Body of pancreas (tissue), 4 donors: Measurements from ENCODE around the gene CABP7. TPM values are rescaled to one million over a fixed set of nuclear protein-coding genes. Genes with fewer than 3 reads are reported as not detected.

Experiments used
- ATAC-seq: fragments of 150-250 bp; one replicate; pipeline ENCODE4 v1.9.1; 2016
- DNase-seq, 4 donors: peaks; one replicate each; pipeline ENCODE4 v3.0.0-alpha.2; 2019
- H3K27ac ChIP-seq, 4 donors: fragments of 200-600 bp; sonication (generic); 1 replicate in 3 of 4; 2 replicates in 1 of 4; pipeline versions ENCODE4 v1.5.1 to v1.6.1; 2016 to 2019; ENCODE audit warnings: mild to moderate bottlenecking in 1 of 4, mixed read lengths in 1 of 4, moderate library complexity in 1 of 4
- H3K27me3 ChIP-seq, 2 donors: fragments of 200-600 bp; sonication (generic); one replicate each; pipeline ENCODE4 v1.6.0; 2016; ENCODE audit warnings: mild to moderate bottlenecking in 1 of 2
- H3K36me3 ChIP-seq, 2 donors: fragments of 200-600 bp; sonication (generic); replicated peaks in 1 of 2; 2 replicates each; pipeline ENCODE4 v1.5.1; 2016; ENCODE audit warnings: low read depth in 2 of 2; ENCODE audit not compliant: insufficient read depth in 1 of 2
- H3K4me1 ChIP-seq: fragments of 200-600 bp; sonication (generic); one replicate; pipeline ENCODE4 v1.6.0; 2016
- H3K4me3 ChIP-seq, 2 donors: fragments of 200-600 bp; sonication (generic); 1 replicate in 1 of 2; 2 replicates in 1 of 2; pipeline ENCODE4 v1.5.1; 2016 to 2019
- H3K9me3 ChIP-seq, 3 donors: fragments of 200-600 bp; sonication (generic); 1 replicate in 2 of 3; 2 replicates in 1 of 3; pipeline ENCODE4 v1.5.1; 2016
- POLR2A ChIP-seq, 3 donors: fragments of 450-650 bp; IDR thresholded peaks; one replicate each; pipeline ENCODE4 v1.6.1; 2016; ENCODE audit warnings: antibody characterized with exemption in 3 of 3, mild to moderate bottlenecking in 2 of 3
- WGBS, 2 donors: methylation state at CpG; one replicate each; pipeline ENCODE4 v1.1.5; 2017; 5-methylcytosine and 5-hydroxymethylcytosine counted together
- intact Hi-C: fragments of 100-400 bp; cut with DNase I; formaldehyde crosslinking; loops from one replicate; pipeline ENCODE4 v1.15.1; 2023
- total RNA-seq, 2 donors: library from RNA; depleted of rRNA; stranded (reverse); fragments of >200 nt; gene quantifications; one replicate each; pipeline ENCODE4 v1.1.0, GENCODE V29; 2016
- TF ChIP-seq, protein P1 (sequence below), 7 experiments: fragments of 450-650 bp in 4 of 7; fragments of 200-600 bp in 3 of 7; sonication (generic) in 3 of 7; IDR thresholded peaks; one replicate each; pipeline ENCODE4 v1.5.1; 2016 to 2019; ENCODE audit warnings: antibody characterized with exemption in 7 of 7

CABP7 gene
- total RNA-seq, 2 donors from 2014 or later, result 0.78 to 2.6 TPM

DNA sequence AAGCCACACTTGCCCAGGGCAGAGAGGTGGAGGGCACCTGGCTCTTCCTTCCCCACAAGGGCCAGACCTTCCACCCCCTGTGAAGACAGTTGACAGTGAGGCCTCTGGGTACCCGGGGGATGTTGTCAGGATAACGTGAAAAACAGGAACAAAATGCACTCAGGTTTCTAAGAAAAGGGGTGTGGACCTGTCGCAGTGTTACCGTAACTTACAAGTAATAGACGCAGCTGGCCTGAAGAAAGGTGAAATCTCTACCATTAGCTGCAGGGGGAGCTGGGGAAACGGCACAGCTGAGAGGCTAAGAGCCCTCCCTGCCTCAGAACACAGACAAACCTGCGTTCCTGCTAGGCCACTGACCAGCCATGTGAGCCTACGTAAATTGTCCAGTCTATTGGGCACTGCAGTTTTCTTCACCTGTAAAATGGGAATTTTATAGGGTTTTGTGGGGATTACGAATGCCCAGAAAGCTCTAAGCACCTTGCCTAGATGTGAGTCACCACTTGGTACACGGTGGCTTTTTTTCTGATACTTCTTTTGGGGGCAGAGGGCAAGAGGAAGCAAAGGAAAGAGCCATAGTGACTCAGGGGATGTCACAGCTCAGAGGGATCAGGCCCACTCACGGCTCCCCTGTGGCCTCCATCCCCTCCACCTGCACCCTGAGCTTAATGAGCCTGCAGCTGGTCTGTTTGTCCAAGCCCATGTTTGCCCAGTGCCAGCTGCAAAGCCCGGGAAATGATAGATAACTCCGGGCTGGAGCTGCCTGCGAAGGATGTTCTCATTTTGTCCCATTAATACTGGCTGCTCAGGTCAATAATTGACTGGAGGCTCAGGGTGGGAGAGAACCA lies 18.4 kb upstream of the CABP7 start:
- H3K27ac ChIP-seq, result peak overlapping the region in 2 of 4 donors; percentile 2 to 21
- WGBS, 2 donors, result 19 to 26% methylated on average over 14 of the region's 14 CpGs
- no peak overlapping the region for H3K4me3 ChIP-seq
- no peaks in the 10 kb centered on the region for H3K27me3 ChIP-seq
- TF ChIP-seq, protein P1, sequence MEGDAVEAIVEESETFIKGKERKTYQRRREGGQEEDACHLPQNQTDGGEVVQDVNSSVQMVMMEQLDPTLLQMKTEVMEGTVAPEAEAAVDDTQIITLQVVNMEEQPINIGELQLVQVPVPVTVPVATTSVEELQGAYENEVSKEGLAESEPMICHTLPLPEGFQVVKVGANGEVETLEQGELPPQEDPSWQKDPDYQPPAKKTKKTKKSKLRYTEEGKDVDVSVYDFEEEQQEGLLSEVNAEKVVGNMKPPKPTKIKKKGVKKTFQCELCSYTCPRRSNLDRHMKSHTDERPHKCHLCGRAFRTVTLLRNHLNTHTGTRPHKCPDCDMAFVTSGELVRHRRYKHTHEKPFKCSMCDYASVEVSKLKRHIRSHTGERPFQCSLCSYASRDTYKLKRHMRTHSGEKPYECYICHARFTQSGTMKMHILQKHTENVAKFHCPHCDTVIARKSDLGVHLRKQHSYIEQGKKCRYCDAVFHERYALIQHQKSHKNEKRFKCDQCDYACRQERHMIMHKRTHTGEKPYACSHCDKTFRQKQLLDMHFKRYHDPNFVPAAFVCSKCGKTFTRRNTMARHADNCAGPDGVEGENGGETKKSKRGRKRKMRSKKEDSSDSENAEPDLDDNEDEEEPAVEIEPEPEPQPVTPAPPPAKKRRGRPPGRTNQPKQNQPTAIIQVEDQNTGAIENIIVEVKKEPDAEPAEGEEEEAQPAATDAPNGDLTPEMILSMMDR (IDR thresholded peaks at IDR 0.05), result peak in 4 of 7 experiments; percentile 17 to 37 (median 23)
- TF ChIP-seq POLR2A (IDR thresholded peaks at IDR 0.05), result peak in 1 of 3 donors; percentile 22
- H3K9me3 ChIP-seq, result no peaks in the 10 kb centered on the region
- DNase-seq (peak in 3 of 4 donors; percentile 41 to 49 (median 49)), ATAC-seq (peak; percentile 36)
- H3K4me1 ChIP-seq, result peaks cover 26% of the 10 kb centered on the region
- intact Hi-C loops, result no loop called here
- no peaks in the 10 kb centered on the region for H3K36me3 ChIP-seq

DNA sequence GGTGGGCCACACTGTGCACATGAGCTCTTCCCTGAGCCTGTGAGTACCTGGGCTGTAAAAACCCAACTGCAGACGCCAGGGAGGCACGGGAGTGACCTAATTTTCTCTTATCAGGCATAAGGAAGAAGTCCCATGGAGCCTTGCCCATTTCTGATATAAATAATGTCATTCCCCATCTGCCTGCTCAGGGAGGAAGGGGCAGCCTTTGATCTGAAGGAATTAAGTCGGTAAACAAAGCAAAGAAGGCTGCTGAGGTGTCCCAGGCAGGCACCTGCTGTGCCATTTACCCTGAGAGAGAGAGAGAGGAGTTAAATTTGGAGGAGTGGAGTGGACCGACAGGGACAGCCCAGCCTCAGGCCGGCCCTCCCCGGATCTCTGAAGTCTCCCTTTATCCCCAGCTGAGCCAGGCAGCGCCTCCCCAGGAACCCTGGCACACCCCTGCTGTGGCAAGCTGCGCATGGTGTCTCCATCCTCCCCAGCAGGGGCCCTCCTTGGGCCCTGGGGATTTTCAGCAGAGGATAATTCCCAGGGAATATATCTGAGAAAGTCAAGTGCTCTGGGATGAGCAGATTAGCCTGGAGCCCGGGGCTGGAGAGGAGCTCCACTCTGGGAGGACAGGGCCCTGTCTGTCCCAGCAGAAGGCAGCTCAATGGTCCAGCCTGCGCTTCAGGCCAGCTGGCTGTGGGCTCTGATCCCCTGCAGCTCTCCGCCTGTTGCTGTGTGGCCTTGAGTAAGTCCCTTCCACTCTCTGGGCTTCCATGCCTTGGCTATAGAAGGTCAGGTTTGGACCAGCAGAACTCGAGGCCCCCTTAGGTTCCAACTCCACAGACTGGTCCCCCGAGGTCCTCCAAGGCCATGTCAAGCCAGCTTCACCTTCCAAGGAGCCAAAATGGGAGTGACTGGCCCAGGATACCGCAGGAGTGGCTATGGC lies 17.5 kb upstream of the CABP7 start:
- no peak for TF ChIP-seq POLR2A (IDR thresholded peaks at IDR 0.05)
- TF ChIP-seq, protein P1 (IDR thresholded peaks at IDR 0.05), result peak in 1 of 7 experiments; percentile 4

DNA sequence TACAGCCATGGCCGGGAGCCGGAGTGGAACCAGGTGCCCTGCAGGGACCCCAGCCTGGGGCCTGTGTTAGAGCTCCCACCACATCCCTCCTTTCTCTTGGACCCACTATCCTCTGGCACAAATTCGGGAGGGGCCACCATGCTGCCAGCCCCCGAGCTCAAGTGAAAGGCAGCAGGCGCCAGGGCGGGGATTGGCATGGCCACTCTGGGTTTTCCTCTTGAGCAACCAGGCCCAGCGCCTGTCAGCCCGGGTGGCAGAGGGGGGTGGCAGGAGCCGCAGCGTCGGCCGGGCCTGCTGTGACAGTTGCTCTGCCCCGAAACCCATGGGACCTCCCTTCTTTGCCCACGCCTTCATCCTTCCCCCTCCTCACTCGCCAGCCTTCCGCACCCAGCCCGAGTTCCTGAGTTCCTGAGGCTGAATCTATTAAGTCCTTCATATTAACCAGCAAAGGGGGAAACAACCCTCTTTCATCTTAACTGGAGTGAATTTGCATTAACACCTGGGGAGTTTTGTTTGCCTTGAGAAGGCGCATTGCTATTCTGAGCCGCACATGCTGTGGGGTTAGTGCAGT lies 16.8 kb upstream of the CABP7 start:
- Histone ChIP-seq H3K36me3 (no peaks in the 10 kb centered on the region), H3K27ac (peak overlapping the region in 1 of 4 donors; percentile 23), H3K4me1 (peaks cover 26% of the 10 kb centered on the region), H3K4me3 (no peak overlapping the region), H3K27me3 (no peaks in the 10 kb centered on the region), H3K9me3 (no peaks in the 10 kb centered on the region)
- WGBS, 2 donors, result 55 to 84% methylated on average over 12 to 19 of the region's 19 CpGs
- no peak for ATAC-seq
- TF ChIP-seq, protein P1 (IDR thresholded peaks at IDR 0.05), result no peak
- TF ChIP-seq POLR2A (IDR thresholded peaks at IDR 0.05), result no peak
- intact Hi-C loops, result no loop called here
- DNase-seq, result peak in 1 of 4 donors; percentile 28

More for the DNA sequence above, 17.5 kb upstream of the CABP7 start:
- 36 to 39% methylated on average over 14 of the region's 14 CpGs for WGBS, 2 donors
- no peaks in the 10 kb centered on the region for H3K9me3 ChIP-seq
- ATAC-seq (no peak), DNase-seq (no peak)
- no peaks in the 10 kb centered on the region for H3K27me3 ChIP-seq
- H3K4me3 ChIP-seq, result no peak overlapping the region
- no peaks in the 10 kb centered on the region for H3K36me3 ChIP-seq
- peaks cover 26% of the 10 kb centered on the region for H3K4me1 ChIP-seq
- peak overlapping the region in 2 of 4 donors; percentile 21 to 23 for H3K27ac ChIP-seq
- intact Hi-C loops, result no loop called here

DNA sequence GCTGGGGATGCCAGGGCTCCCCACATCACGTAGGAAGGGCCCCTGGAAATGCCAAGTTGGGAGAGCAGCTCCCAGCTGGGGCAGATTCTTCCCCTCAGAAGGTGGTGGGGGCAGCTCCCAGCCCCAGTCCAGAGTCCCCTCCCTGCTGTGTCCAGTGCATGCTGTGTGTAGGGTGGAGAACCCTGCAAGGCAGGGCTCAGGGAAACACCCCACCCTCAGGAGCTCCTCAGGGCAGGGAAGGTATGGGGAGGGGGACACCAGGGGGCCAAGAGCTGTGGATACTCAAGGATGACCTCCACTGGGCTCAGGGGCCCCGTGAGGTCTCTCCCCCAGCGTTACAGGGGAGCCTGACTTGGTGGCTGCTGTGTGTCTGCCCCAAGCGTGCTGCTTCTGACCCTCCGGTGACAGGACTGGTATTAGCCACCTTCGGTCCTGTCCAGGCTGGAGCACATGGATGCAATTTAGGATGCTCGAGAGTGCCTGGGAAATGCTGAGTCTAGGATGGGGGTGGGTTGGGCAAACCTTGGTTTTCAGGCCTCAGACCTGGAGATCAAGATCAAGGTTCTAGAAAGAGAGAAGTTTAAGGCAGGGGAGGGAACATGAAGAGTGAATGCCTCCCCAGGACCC lies 16.1 kb upstream of the CABP7 start:
- Histone ChIP-seq H3K36me3 (no peaks in the 10 kb centered on the region), H3K27me3 (no peaks in the 10 kb centered on the region), H3K9me3 (no peaks in the 10 kb centered on the region), H3K4me3 (no peak overlapping the region), H3K27ac (no peak overlapping the region), H3K4me1 (peaks cover 26% of the 10 kb centered on the region)
- intact Hi-C loops, result no loop called here
- TF ChIP-seq POLR2A (IDR thresholded peaks at IDR 0.05), result no peak
- TF ChIP-seq, protein P1 (IDR thresholded peaks at IDR 0.05), result no peak
- no peak for ATAC-seq
- WGBS, 2 donors, result 62 to 76% methylated on average over 6 to 7 of the region's 7 CpGs
- no peak for DNase-seq
